Measurements from ENCODE around the gene FARSA.
A peak's percentile ranks its signal among the peaks of the same experiment; 100 is the strongest.

DNA sequence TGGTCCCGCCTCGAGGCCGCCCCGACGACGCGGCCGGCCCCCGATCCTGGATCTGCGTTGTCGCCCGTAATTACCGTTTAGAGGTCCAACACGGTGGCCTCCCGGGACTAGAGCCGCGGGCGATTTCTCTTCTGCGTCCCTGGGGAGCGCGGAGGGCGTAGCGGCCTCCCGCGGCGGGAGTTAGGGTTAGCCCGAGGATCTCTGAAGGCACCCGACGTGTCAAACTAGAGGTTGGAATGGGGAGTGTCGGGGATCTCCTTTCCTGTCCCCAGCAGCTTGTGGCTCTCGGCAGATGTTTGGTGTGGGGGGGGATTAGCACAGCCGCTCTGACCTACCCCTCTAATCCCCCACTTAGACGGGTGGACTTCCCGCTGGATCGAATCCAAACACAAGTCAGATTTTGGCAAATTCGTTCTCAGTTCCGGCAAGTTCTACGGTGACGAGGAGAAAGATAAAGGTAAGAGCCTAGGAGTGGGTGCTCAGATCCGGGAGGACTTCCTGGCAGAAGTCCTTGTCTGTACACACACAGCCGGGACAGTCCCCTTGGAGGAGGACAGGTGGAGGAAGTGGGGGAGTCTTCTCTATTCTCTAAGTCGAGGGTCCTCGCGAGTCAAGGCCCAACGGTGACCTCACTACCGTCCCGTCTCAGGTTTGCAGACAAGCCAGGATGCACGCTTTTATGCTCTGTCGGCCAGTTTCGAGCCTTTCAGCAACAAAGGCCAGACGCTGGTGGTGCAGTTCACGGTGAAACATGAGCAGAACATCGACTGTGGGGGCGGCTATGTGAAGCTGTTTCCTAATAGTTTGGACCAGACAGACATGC, 5.5 kb upstream of the FARSA start:
- TF ChIP-seq, protein P1, sequence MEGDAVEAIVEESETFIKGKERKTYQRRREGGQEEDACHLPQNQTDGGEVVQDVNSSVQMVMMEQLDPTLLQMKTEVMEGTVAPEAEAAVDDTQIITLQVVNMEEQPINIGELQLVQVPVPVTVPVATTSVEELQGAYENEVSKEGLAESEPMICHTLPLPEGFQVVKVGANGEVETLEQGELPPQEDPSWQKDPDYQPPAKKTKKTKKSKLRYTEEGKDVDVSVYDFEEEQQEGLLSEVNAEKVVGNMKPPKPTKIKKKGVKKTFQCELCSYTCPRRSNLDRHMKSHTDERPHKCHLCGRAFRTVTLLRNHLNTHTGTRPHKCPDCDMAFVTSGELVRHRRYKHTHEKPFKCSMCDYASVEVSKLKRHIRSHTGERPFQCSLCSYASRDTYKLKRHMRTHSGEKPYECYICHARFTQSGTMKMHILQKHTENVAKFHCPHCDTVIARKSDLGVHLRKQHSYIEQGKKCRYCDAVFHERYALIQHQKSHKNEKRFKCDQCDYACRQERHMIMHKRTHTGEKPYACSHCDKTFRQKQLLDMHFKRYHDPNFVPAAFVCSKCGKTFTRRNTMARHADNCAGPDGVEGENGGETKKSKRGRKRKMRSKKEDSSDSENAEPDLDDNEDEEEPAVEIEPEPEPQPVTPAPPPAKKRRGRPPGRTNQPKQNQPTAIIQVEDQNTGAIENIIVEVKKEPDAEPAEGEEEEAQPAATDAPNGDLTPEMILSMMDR (IDR thresholded peaks at IDR 0.05), result peak in 3 of 6 experiments; percentile 25 to 59 (median 28)
- peak in 1 of 2 donors; percentile 17 for TF ChIP-seq POLR2A (IDR thresholded peaks at IDR 0.05)
